ENCODE results near the gene WDR90.
"Not testable (repeated sequence)": the region's sequence is repeated elsewhere in the genome, so short reads cannot be mapped to it uniquely, and the experiment has no call there.

WDR90 gene

GRCh38 chr16:689175-689897 is 40.2 kb downstream of the WDR90 start:
- DNase-seq (ENCODE audit: low read depth in 2 of 2), result no peak

- not testable (repeated sequence) for DNase-seq (ENCODE audit: low read depth in 2 of 2)
These were observed 42.1 kb downstream of the WDR90 start for GRCh38 chr16:691242-691641.

GRCh38 chr16:692356-693108 is 43.4 kb downstream of the WDR90 start:
- DNase-seq (ENCODE audit: low read depth in 2 of 2), result no peak

- no peak for DNase-seq (ENCODE audit: low read depth in 2 of 2)
These were observed 44.2 kb downstream of the WDR90 start for GRCh38 chr16:693364-693763.

- no peak for DNase-seq (ENCODE audit: low read depth in 2 of 2)
These were observed 44.6 kb downstream of the WDR90 start for GRCh38 chr16:693766-694165.

- DNase-seq (ENCODE audit: low read depth in 2 of 2), result no peak
These were observed 45.2 kb downstream of the WDR90 start for GRCh38 chr16:694187-694862.

- DNase-seq (ENCODE audit: low read depth in 2 of 2), result no peak
These were observed 45.7 kb downstream of the WDR90 start for GRCh38 chr16:694863-695354.

GRCh38 chr16:695355-696089 is 46.4 kb downstream of the WDR90 start:
- DNase-seq (ENCODE audit: low read depth in 2 of 2), result no peak

- DNase-seq (ENCODE audit: low read depth in 2 of 2), result no peak
These were observed 49.9 kb downstream of the WDR90 start for GRCh38 chr16:698911-699671.

- no peak for DNase-seq (ENCODE audit: low read depth in 2 of 2)
These were observed 51.8 kb downstream of the WDR90 start for GRCh38 chr16:700684-701584.

GRCh38 chr16:702341-702740 is 53.2 kb downstream of the WDR90 start:
- no peak for DNase-seq (ENCODE audit: low read depth in 2 of 2)

- no peak for DNase-seq (ENCODE audit: low read depth in 2 of 2)
These were observed 54.2 kb downstream of the WDR90 start for GRCh38 chr16:703406-703805.

GRCh38 chr16:704047-704446 is 54.9 kb downstream of the WDR90 start:
- DNase-seq (ENCODE audit: low read depth in 2 of 2), result no peak

- no peak for DNase-seq (ENCODE audit: low read depth in 2 of 2)
These were observed 55.6 kb downstream of the WDR90 start for GRCh38 chr16:704552-705380.

GRCh38 chr16:705431-706188 is 56.4 kb downstream of the WDR90 start, which contains the start of gene FBXL16:
FBXL16 (minus strand) TSS chr16:705801; CDS start chr16:697405, 8,396 bp downstream.
- DNase-seq (ENCODE audit: low read depth in 2 of 2), result no peak

- no peak for DNase-seq (ENCODE audit: low read depth in 2 of 2)
These were observed 57.3 kb downstream of the WDR90 start for GRCh38 chr16:706189-707061.

GRCh38 chr16:707062-707538 is 57.9 kb downstream of the WDR90 start:
- no peak for DNase-seq (ENCODE audit: low read depth in 2 of 2)
